H1 (cell line): ENCODE measurements around the gene ARHGAP1. TPM values are rescaled to one million over a fixed set of nuclear protein-coding genes. Genes with fewer than 3 reads are reported as not detected.

Experiments
- CTCF ChIA-PET: fragments of 300-600 bp; sonication (Branson Sonifier 250); formaldehyde crosslinking; loops from one replicate; lab custom pipeline; 2021; ENCODE audit not compliant: partially characterized antibody; lab: Charles Lee
- POLR2A ChIA-PET: fragments of 300-600 bp; sonication (Branson Sonifier 250); formaldehyde crosslinking; loops from one replicate; lab custom pipeline; 2021; ENCODE audit warnings: inconsistent platforms; ENCODE audit not compliant: partially characterized antibody; lab: Charles Lee
- DNase-seq, 2 experiments: peaks; one replicate each; pipeline versions ENCODE4 v3.0.0 to v3.0.0-alpha.2; 2010 to 2022; ENCODE audit warnings: low spot score in 2 of 2, low read depth in 1 of 2, mixed read lengths in 1 of 2
- FAIRE-seq: peaks from 2 replicates; lab custom pipeline; 2011; peaks lifted over from hg19 to GRCh38; lab: Jason Lieb, UNC
- H2AFZ ChIP-seq: 2 replicates; pipeline ENCODE4 v1.8.1; 2012; ENCODE audit warnings: low read length, inconsistent platforms
- H2AK5ac ChIP-seq: 2 replicates; pipeline ENCODE4 v1.6.1; 2013; ENCODE audit warnings: low read depth, low read length
- H2BK120ac ChIP-seq: replicated peaks from 2 replicates; pipeline ENCODE3; 2013; ENCODE audit warnings: low read depth, low read length, inconsistent platforms
- H2BK12ac ChIP-seq: 2 replicates; pipeline ENCODE4 v1.6.1; 2013; ENCODE audit warnings: low read depth, low read length
- H2BK15ac ChIP-seq: 2 replicates; pipeline ENCODE4 v1.6.1; 2013; ENCODE audit warnings: low read length
- H2BK20ac ChIP-seq: 2 replicates; pipeline ENCODE4 v1.6.1; 2013; ENCODE audit warnings: low read length
- H2BK5ac ChIP-seq: 2 replicates; pipeline ENCODE4 v1.6.1; 2013; ENCODE audit warnings: low read depth, low read length
- H3K14ac ChIP-seq: 2 replicates; pipeline ENCODE4 v1.6.1; 2013; ENCODE audit warnings: inconsistent platforms; ENCODE audit not compliant: insufficient read length
- H3K18ac ChIP-seq: 2 replicates; pipeline ENCODE4 v1.6.1; 2013; ENCODE audit warnings: low read length; ENCODE audit errors: extremely low read depth
- H3K23ac ChIP-seq: 2 replicates; pipeline ENCODE4 v1.6.1; 2013; ENCODE audit warnings: inconsistent platforms; ENCODE audit not compliant: insufficient read length
- H3K23me2 ChIP-seq: 2 replicates; pipeline ENCODE4 v1.6.1; 2013; ENCODE audit warnings: low read depth, low read length
- H3K27ac ChIP-seq: 2 replicates; pipeline ENCODE4 v1.6.1; 2011; ENCODE audit warnings: low read depth, low read length, inconsistent platforms
- H3K27me3 ChIP-seq, 4 experiments: replicated peaks in 1 of 4; 1 replicate in 1 of 4; 2 replicates in 3 of 4; pipeline versions ENCODE4 v1.6.1 to v1.8.1; 2011 to 2013; ENCODE audit warnings: low read length in 3 of 4, mild to moderate bottlenecking in 3 of 4, inconsistent platforms in 2 of 4, mixed read lengths in 2 of 4, moderate library complexity in 1 of 4; ENCODE audit not compliant: control insufficient read depth in 3 of 4, insufficient read depth in 3 of 4; ENCODE audit errors: extremely low read depth in 1 of 4
- H3K36me3 ChIP-seq, 4 experiments: 2 replicates each; pipeline versions ENCODE4 v1.6.1 to v1.8.1; 2011 to 2013; ENCODE audit warnings: mild to moderate bottlenecking in 4 of 4, low read length in 3 of 4, moderate library complexity in 2 of 4, control low read depth in 1 of 4, inconsistent platforms in 1 of 4; ENCODE audit not compliant: insufficient read depth in 4 of 4, control insufficient read depth in 2 of 4
- H3K4ac ChIP-seq: replicated peaks from 2 replicates; pipeline ENCODE3; 2013; ENCODE audit warnings: low read length, low read depth, mixed read lengths, inconsistent platforms; ENCODE audit not compliant: insufficient read length
- H3K4me1 ChIP-seq, 4 experiments: replicated peaks in 1 of 4; 1 replicate in 1 of 4; 2 replicates in 3 of 4; pipeline versions ENCODE4 v1.6.1 to v1.8.1; 2011 to 2013; ENCODE audit warnings: low read length in 3 of 4, inconsistent platforms in 2 of 4, mixed read lengths in 1 of 4; ENCODE audit not compliant: insufficient read depth in 4 of 4, control insufficient read depth in 3 of 4
- H3K4me2 ChIP-seq, 2 experiments: 2 replicates each; pipeline versions ENCODE4 v1.6.1 to v1.8.1; 2011 to 2013; ENCODE audit warnings: low read depth in 2 of 2, low read length in 2 of 2, control low read depth in 1 of 2, inconsistent platforms in 1 of 2, mild to moderate bottlenecking in 1 of 2; ENCODE audit not compliant: insufficient read depth in 1 of 2
- H3K4me3 ChIP-seq, 4 experiments: fragments of 200-600, 300-600 bp in 1 of 4; sonication (generic), shearing (Covaris generic), sonication (Bioruptor Twin) in 1 of 4; 2 replicates each; pipeline versions ENCODE4 v1.5.1 to v1.8.1; 2011 to 2016; ENCODE audit warnings: low read length in 4 of 4, low read depth in 3 of 4, control low read depth in 2 of 4, inconsistent platforms in 2 of 4, mild to moderate bottlenecking in 2 of 4, mixed read lengths in 1 of 4, moderate library complexity in 1 of 4; ENCODE audit not compliant: insufficient read depth in 2 of 4; ENCODE audit errors: extremely low read depth in 1 of 4
- H3K56ac ChIP-seq: replicated peaks from 2 replicates; pipeline ENCODE3; 2013; ENCODE audit warnings: low read depth, mild to moderate bottlenecking, mixed read lengths, low read length, inconsistent platforms; ENCODE audit not compliant: insufficient read length
- H3K79me1 ChIP-seq: 2 replicates; pipeline ENCODE4 v1.6.1; 2013; ENCODE audit warnings: low read depth, low read length, control low read depth
- H3K79me2 ChIP-seq, 2 experiments: 2 replicates each; pipeline versions ENCODE4 v1.6.1 to v1.8.1; 2012 to 2013; ENCODE audit warnings: low read length in 2 of 2, mild to moderate bottlenecking in 2 of 2, inconsistent platforms in 1 of 2; ENCODE audit not compliant: insufficient read depth in 2 of 2, control insufficient read depth in 1 of 2
- H3K9ac ChIP-seq, 4 experiments: replicated peaks in 1 of 4; 1 replicate in 1 of 4; 2 replicates in 3 of 4; pipeline versions ENCODE4 v1.6.1 to v1.8.1; 2011 to 2013; ENCODE audit warnings: low read depth in 3 of 4, low read length in 3 of 4, control low read depth in 2 of 4, mild to moderate bottlenecking in 2 of 4, moderate library complexity in 2 of 4, inconsistent platforms in 1 of 4; ENCODE audit errors: extremely low read depth in 1 of 4
- H3K9me3 ChIP-seq, 2 experiments: 2 replicates each; pipeline versions ENCODE4 v1.6.1 to v1.8.1; 2012 to 2013; ENCODE audit warnings: mild to moderate bottlenecking in 2 of 2, moderate library complexity in 2 of 2, control low read depth in 1 of 2, inconsistent platforms in 1 of 2, low read depth in 1 of 2, low read length in 1 of 2, mixed read lengths in 1 of 2; ENCODE audit not compliant: insufficient read depth in 2 of 2
- H4K20me1 ChIP-seq, 2 experiments: replicated peaks in 1 of 2; 2 replicates each; pipeline versions ENCODE3 to v1.8.1; 2011 to 2013; ENCODE audit warnings: inconsistent platforms in 2 of 2, low read length in 2 of 2, mild to moderate bottlenecking in 1 of 2; ENCODE audit not compliant: insufficient read depth in 2 of 2, control insufficient read depth in 1 of 2
- H4K5ac ChIP-seq: 2 replicates; pipeline ENCODE4 v1.6.1; 2013; ENCODE audit warnings: low read length, low read depth, mixed read lengths, inconsistent platforms; ENCODE audit not compliant: insufficient read length
- H4K8ac ChIP-seq: 2 replicates; pipeline ENCODE4 v1.8.0; 2013; ENCODE audit warnings: mild to moderate bottlenecking, moderate library complexity, low read length, inconsistent platforms; ENCODE audit not compliant: insufficient read depth; ENCODE audit errors: extremely low read depth
- H4K91ac ChIP-seq: replicated peaks from 2 replicates; pipeline ENCODE3; 2013; ENCODE audit warnings: low read length, mixed read lengths, inconsistent platforms; ENCODE audit not compliant: insufficient read length
- JUN ChIP-seq: IDR thresholded peaks from 2 replicates; pipeline ENCODE4 v1.6.1; 2011; ENCODE audit warnings: low read depth, mild to moderate bottlenecking, improper control_type of control experiment, low read length
- SIRT6 ChIP-seq: IDR thresholded peaks from one replicate; pipeline ENCODE4 v1.7.1; 2012; ENCODE audit warnings: low read length, inconsistent platforms
- SIX5 ChIP-seq: IDR thresholded peaks from 2 replicates; pipeline ENCODE4 v1.6.1; 2011; ENCODE audit warnings: mild to moderate bottlenecking, low read depth, low read length
- SP2 ChIP-seq: IDR thresholded peaks from 2 replicates; pipeline ENCODE4 v1.6.1; 2012; ENCODE audit warnings: mild to moderate bottlenecking, low read length, inconsistent platforms
- WGBS, 2 experiments: shearing (Covaris generic) in 1 of 2; methylation state at CpG; one replicate each; pipeline versions ENCODE4 v1.1.6 to v1.1.7; 2013 to 2015; ENCODE audit warnings: low lambda C conversion rate in 2 of 2, mixed read lengths in 2 of 2, inconsistent platforms in 1 of 2, low coverage in 1 of 2, missing lambda C conversion rate in 1 of 2; ENCODE audit not compliant: insufficient replicate concordance in 2 of 2, insufficient coverage in 1 of 2, insufficient read length in 1 of 2; ENCODE audit errors: extremely low coverage in 1 of 2, missing lambda C conversion rate in 1 of 2; 5-methylcytosine and 5-hydroxymethylcytosine counted together
- polyA plus RNA-seq, 7 experiments: library from polyadenylated mRNA; depleted of rRNA in 3 of 7; stranded (reverse) in 5 of 7; unstranded in 2 of 7; fragments of >200 nt in 5 of 7; fragments of 200-250 nt in 2 of 7; gene quantifications; 1 replicate in 5 of 7; 2 replicates in 1 of 7; 4 replicates in 1 of 7; pipeline versions ENCODE4 v1.2.1 to v1.2.3, GENCODE V29; 2011 to 2013; ENCODE audit warnings: missing spikeins in 2 of 7, mixed read lengths in 2 of 7
- total RNA-seq: library from RNA; stranded (reverse); fragmentation: NEBNext Ultra II Directional; extraction: Animal tissue kit (Norgen Biotek cat#: 25700); gene quantifications from 2 replicates; pipeline ENCODE4 v1.2.1, GENCODE V29; 2021

ARHGAP1 gene
- total and polyA plus RNA-seq, 2 of the 8 experiments (the other 6 are each of a cell fraction or from before 2014, with no cell fraction given) = 28.6 to 58.8 TPM

DNA sequence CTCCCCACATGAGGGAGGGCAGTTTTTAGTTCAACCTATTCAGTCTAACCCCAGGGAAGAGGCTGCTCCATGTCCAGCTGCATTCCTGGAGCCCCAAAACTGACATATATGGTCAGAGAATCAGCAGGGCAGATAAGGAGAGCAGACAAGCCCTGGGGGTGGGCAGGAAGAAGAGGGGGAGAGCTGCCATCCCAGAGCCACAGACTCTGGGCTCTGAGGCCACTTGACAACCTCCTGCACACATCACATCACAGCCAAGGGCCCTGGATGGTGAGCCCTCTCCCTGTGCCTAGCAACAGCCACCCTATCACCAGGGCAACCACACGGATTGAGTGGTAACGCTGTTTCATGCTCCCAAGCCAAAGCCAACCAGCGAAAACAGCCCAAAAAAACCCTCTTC is 3.1 kb downstream of the ARHGAP1 start:
- H3K56ac ChIP-seq = no peak overlapping the region
- POLR2A ChIA-PET = interaction anchor here (1.3 to 3.1 kb wide), 4 partner anchors 19 to 316 kb away, joined by 4 to 21 read pairs (median 4); partner anchors contain the start of gene MDK
- CTCF ChIA-PET = interaction anchor here (0.8 to 2.3 kb wide), 4 partner anchors 9 to 29 kb away, joined by 3 to 5 read pairs (median 4); no protein-coding TSS in a partner anchor
- H3K4ac ChIP-seq = no peak overlapping the region
- peaks cover 9% of the 10 kb centered on the region; the same call in 1 of the 2 replicates for H3K23me2 ChIP-seq
- no peak overlapping the region for H2BK5ac ChIP-seq
- H3K36me3 ChIP-seq = peaks cover 2 to 12% (median 6%) of the 10 kb centered on the region in 4 experiments; a peak in 4 of 8 replicates
- H3K79me1 ChIP-seq = no peaks in the 10 kb centered on the region
- H2AFZ ChIP-seq = no peak overlapping the region
- no peak overlapping the region for H2BK15ac ChIP-seq
- H3K9me3 ChIP-seq = no peaks in the 10 kb centered on the region
- no peak overlapping the region; a peak in 1 of 7 replicates for H3K9ac ChIP-seq
- no peak overlapping the region for H3K23ac ChIP-seq
- no peak overlapping the region for H2BK120ac ChIP-seq
- no peak overlapping the region for H3K4me3 ChIP-seq
- no peak overlapping the region for H2BK20ac ChIP-seq
- H3K27me3 ChIP-seq = no peaks in the 10 kb centered on the region
- H2AK5ac ChIP-seq = no peak overlapping the region
- no peak overlapping the region for H4K8ac ChIP-seq
- H3K4me2 ChIP-seq = no peak overlapping the region
- H3K18ac ChIP-seq = no peak overlapping the region
- no peak for FAIRE-seq
- WGBS, 2 experiments = 77% methylated on average over 3 of the region's 3 CpGs; no CpG with 5 or more reads in 1 of the 2 experiments
- H3K14ac ChIP-seq = no peak overlapping the region
- no peak overlapping the region for H2BK12ac ChIP-seq
- H4K5ac ChIP-seq = no peak overlapping the region
- H3K27ac ChIP-seq = no peak overlapping the region
- no peaks in the 10 kb centered on the region; a peak in 3 of 7 replicates for H3K4me1 ChIP-seq
- peaks cover 3 to 13% of the 10 kb centered on the region in 2 experiments; a peak in 2 of 4 replicates for H3K79me2 ChIP-seq
- H4K91ac ChIP-seq = no peak overlapping the region
- DNase-seq = no peak
- H4K20me1 ChIP-seq = peaks cover 0 to 2% of the 10 kb centered on the region in 2 experiments
- no peak for TF ChIP-seq SP2
- TF ChIP-seq SIX5 = no peak
- no peak for TF ChIP-seq JUN
- TF ChIP-seq SIRT6 = no peak
